Keratinocyte (primary cell): ENCODE data around the gene VNN1. TPM values are rescaled to one million over a fixed set of nuclear protein-coding genes. Genes with fewer than 3 reads are reported as not detected.

Experiments used
- DNase-seq: peaks from one replicate; pipeline ENCODE4 v3.0.0-alpha.2; 2011; ENCODE audit warnings: low read depth, missing footprints, low spot score
- FAIRE-seq: peaks from 2 replicates; lab custom pipeline; 2011; peaks lifted over from hg19 to GRCh38; lab: Jason Lieb, UNC
- H2AFZ ChIP-seq: 2 replicates; pipeline ENCODE4 v1.6.0; 2012; ENCODE audit warnings: low read length, control low read depth, inconsistent platforms; ENCODE audit not compliant: control insufficient read depth
- H3K27ac ChIP-seq: 2 replicates; pipeline ENCODE4 v1.5.1; 2011; ENCODE audit warnings: low read length; ENCODE audit not compliant: control insufficient read depth, insufficient read depth
- H3K27me3 ChIP-seq: 3 replicates; pipeline ENCODE4 v1.6.0; 2011; ENCODE audit warnings: low read length; ENCODE audit not compliant: control insufficient read depth, insufficient read depth; ENCODE audit errors: extremely low read depth
- H3K36me3 ChIP-seq, 2 experiments: 2 replicates in 1 of 2; 3 replicates in 1 of 2; pipeline ENCODE4 v1.5.1; 2011; ENCODE audit warnings: low read length in 2 of 2, mild to moderate bottlenecking in 1 of 2; ENCODE audit not compliant: control insufficient read depth in 2 of 2, insufficient read depth in 2 of 2; ENCODE audit errors: extremely low read depth in 1 of 2
- H3K4me1 ChIP-seq: 3 replicates; pipeline ENCODE4 v1.5.1; 2011; ENCODE audit warnings: low read length; ENCODE audit not compliant: control insufficient read depth, insufficient read depth; ENCODE audit errors: extremely low read depth
- H3K4me2 ChIP-seq: 3 replicates; pipeline ENCODE4 v1.6.0; 2011; ENCODE audit warnings: low read depth, low read length; ENCODE audit not compliant: control insufficient read depth, insufficient read depth; ENCODE audit errors: extremely low read depth
- H3K4me3 ChIP-seq, 3 experiments: fragments of 200-600 bp in 1 of 3; sonication (generic) in 1 of 3; 2 replicates in 2 of 3; 3 replicates in 1 of 3; pipeline ENCODE4 v1.5.1; 2011 to 2016; ENCODE audit warnings: low read length in 3 of 3, mild to moderate bottlenecking in 3 of 3, control low read depth in 2 of 3, inconsistent platforms in 1 of 3, low read depth in 1 of 3, mixed read lengths in 1 of 3, mixed run types in 1 of 3, moderate library complexity in 1 of 3; ENCODE audit not compliant: control insufficient read depth in 2 of 3, insufficient read depth in 2 of 3; ENCODE audit errors: extremely low read depth in 1 of 3
- H3K79me2 ChIP-seq: 2 replicates; pipeline ENCODE4 v1.6.0; 2012; ENCODE audit warnings: low read length; ENCODE audit not compliant: control insufficient read depth, insufficient read depth
- H3K9ac ChIP-seq: 3 replicates; pipeline ENCODE4 v1.6.0; 2011; ENCODE audit warnings: low read length; ENCODE audit not compliant: control insufficient read depth, insufficient read depth; ENCODE audit errors: extremely low read depth
- H3K9me1 ChIP-seq: 3 replicates; pipeline ENCODE4 v1.6.0; 2011; ENCODE audit warnings: low read length; ENCODE audit not compliant: control insufficient read depth, insufficient read depth; ENCODE audit errors: extremely low read depth
- H3K9me3 ChIP-seq: 2 replicates; pipeline ENCODE4 v1.5.1; 2012; ENCODE audit warnings: low read depth, low read length; ENCODE audit not compliant: control insufficient read depth
- H4K20me1 ChIP-seq: 3 replicates; pipeline ENCODE4 v1.6.0; 2011; ENCODE audit warnings: low read length; ENCODE audit not compliant: control insufficient read depth, insufficient read depth; ENCODE audit errors: extremely low read depth
- EZH2 ChIP-seq: IDR thresholded peaks from one replicate; pipeline ENCODE4 v1.6.1; 2012; ENCODE audit warnings: inconsistent platforms, mild to moderate bottlenecking, low read length, moderate library complexity
- dilution Hi-C: fragments of 300-500 bp; cut with MboI; formaldehyde crosslinking; loops from one replicate; pipeline ENCODE4 v1.7.0; 2020; ENCODE audit warnings: low sequenced_read_pairs; ENCODE audit not compliant: extremely low pct_ligation_motif_present
- polyA plus RNA-seq, 5 experiments: library from polyadenylated mRNA; depleted of rRNA in 3 of 5; stranded (reverse) in 3 of 5; stranded (forward) in 1 of 5; unstranded in 1 of 5; fragments of >200 nt; gene quantifications; 1 replicate in 1 of 5; 2 replicates in 3 of 5; 3 replicates in 1 of 5; pipeline versions ENCODE4 v1.2.1 to v1.2.3, GENCODE V29; 2011 to 2012; ENCODE audit warnings: missing spikeins in 2 of 5, low read depth in 1 of 5, low replicate concordance in 1 of 5
- TF ChIP-seq, protein P1 (sequence below), 3 experiments: IDR thresholded peaks in 1 of 3; conservative IDR thresholded peaks in 1 of 3; optimal IDR thresholded peaks in 1 of 3; 2 replicates in 2 of 3; 3 replicates in 1 of 3; pipeline versions ENCODE3 to v1.5.1; 2011; ENCODE audit warnings: low read length in 3 of 3, mild to moderate bottlenecking in 3 of 3, moderate library complexity in 2 of 3, control low read depth in 1 of 3, inconsistent platforms in 1 of 3; ENCODE audit not compliant: insufficient read depth in 2 of 3; ENCODE audit errors: extremely low read depth in 1 of 3

VNN1 gene
- polyA plus RNA-seq, 1 donor (not counting 4 experiments of a cell fraction or from before 2014, with no cell fraction given), result 3.3 TPM

DNA sequence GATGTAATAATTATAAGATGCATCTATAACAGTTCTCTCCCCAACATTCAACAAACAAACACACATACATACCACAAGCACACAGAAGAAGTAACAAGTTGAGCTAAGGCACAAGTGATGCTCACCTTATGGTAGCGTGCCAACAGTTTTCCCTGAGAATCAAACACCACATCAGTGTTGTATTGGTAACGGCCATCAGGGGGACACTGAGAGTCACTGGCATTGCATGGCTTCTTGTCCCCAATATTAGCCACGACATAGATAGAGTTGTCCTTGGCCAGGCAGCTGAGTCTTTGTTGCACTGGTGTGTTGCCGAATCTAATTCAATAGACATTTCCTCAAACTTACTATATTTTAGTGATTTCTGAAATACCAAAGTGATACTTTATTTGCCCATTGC, 14.8 kb upstream of the VNN1 start:
- dilution Hi-C loops, result no loop called here
- Histone ChIP-seq H2AFZ (no peak overlapping the region), H3K4me3 (no peak overlapping the region), H4K20me1 (no peaks in the 10 kb centered on the region), H3K9ac (no peak overlapping the region), H3K36me3 (no peaks in the 10 kb centered on the region), H3K4me1 (no peaks in the 10 kb centered on the region), H3K27me3 (no peaks in the 10 kb centered on the region), H3K9me1 (no peaks in the 10 kb centered on the region), H3K79me2 (no peaks in the 10 kb centered on the region), H3K27ac (no peak overlapping the region), H3K4me2 (no peak overlapping the region), H3K9me3 (no peaks in the 10 kb centered on the region)
- no peak for FAIRE-seq
- no peak for DNase-seq
- no peak for TF ChIP-seq EZH2
- TF ChIP-seq, protein P1, sequence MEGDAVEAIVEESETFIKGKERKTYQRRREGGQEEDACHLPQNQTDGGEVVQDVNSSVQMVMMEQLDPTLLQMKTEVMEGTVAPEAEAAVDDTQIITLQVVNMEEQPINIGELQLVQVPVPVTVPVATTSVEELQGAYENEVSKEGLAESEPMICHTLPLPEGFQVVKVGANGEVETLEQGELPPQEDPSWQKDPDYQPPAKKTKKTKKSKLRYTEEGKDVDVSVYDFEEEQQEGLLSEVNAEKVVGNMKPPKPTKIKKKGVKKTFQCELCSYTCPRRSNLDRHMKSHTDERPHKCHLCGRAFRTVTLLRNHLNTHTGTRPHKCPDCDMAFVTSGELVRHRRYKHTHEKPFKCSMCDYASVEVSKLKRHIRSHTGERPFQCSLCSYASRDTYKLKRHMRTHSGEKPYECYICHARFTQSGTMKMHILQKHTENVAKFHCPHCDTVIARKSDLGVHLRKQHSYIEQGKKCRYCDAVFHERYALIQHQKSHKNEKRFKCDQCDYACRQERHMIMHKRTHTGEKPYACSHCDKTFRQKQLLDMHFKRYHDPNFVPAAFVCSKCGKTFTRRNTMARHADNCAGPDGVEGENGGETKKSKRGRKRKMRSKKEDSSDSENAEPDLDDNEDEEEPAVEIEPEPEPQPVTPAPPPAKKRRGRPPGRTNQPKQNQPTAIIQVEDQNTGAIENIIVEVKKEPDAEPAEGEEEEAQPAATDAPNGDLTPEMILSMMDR (optimal IDR thresholded peaks at IDR 0.05 in 1 of 3, IDR thresholded peaks at IDR 0.05 in 1 of 3, conservative IDR thresholded peaks at IDR 0.05 in 1 of 3; ENCODE audit: extremely low read depth in 1 of 3, insufficient read depth in 2 of 3, low read length in 3 of 3), result no peak

DNA sequence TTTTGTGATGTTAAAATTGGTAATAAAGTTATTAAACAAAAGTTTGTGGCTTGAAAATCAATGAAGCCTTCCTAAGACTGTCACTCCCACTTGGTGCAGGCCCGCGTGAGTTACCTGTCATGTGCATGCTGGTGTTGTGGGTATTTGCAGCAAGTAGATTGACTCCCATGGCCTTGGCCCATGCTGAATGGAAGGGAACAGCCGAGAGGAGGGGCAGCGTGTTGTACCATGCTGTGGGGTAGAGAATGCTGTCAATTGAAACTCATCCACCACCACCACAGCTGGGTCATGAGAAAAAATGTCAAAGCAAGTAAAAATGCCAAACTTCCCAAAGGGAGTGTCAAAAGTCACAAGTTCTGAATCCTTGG, 12.7 kb upstream of the VNN1 start:
- dilution Hi-C loops, result no loop called here
- FAIRE-seq (no peak), DNase-seq (no peak)
- Histone ChIP-seq H3K4me1 (no peaks in the 10 kb centered on the region), H3K27me3 (no peaks in the 10 kb centered on the region), H3K9ac (no peak overlapping the region), H3K27ac (no peak overlapping the region), H3K4me2 (no peak overlapping the region), H4K20me1 (no peaks in the 10 kb centered on the region), H3K9me3 (no peaks in the 10 kb centered on the region), H3K79me2 (no peaks in the 10 kb centered on the region), H3K4me3 (no peak overlapping the region), H3K36me3 (no peaks in the 10 kb centered on the region), H2AFZ (no peak overlapping the region), H3K9me1 (no peaks in the 10 kb centered on the region)
- TF ChIP-seq, protein P1 (optimal IDR thresholded peaks at IDR 0.05 in 1 of 3, IDR thresholded peaks at IDR 0.05 in 1 of 3, conservative IDR thresholded peaks at IDR 0.05 in 1 of 3; ENCODE audit: extremely low read depth in 1 of 3, insufficient read depth in 2 of 3, low read length in 3 of 3), result no peak
- no peak for TF ChIP-seq EZH2
